ENCODE results near the gene ZNF292. TPM values are rescaled to one million over a fixed set of nuclear protein-coding genes. Genes with fewer than 3 reads are reported as not detected.

Gene ZNF292
- total RNA-seq, 1 donor from 2014 or later, result 35.8 TPM

DNA sequence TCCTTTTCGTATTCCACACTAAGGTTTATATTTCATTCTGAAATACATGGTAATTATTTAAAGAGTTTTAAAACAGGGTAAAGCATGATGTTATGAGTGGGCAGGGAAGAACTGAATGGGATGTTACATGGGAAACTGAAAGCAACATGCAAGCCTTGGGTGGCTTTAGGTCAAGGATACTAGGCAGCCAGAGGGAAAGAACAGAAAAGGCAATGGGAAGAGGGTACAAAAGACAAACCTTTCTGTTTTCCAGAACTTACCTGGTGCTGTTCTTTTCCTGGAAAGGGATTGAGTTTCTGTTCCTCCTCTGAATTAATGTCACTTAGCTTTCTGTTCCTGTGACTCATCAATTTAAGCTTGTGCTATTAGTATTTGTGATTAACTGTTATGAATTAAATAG is 95.9 kb downstream of the ZNF292 start:
- H3K27me3 ChIP-seq (ENCODE audit: control insufficient read depth, insufficient read depth, low read length), result no peaks in the 10 kb centered on the region
- no peaks in the 10 kb centered on the region for H3K36me3 ChIP-seq (ENCODE audit: control insufficient read depth, insufficient read depth, low read length)
- TF ChIP-seq, protein P1, sequence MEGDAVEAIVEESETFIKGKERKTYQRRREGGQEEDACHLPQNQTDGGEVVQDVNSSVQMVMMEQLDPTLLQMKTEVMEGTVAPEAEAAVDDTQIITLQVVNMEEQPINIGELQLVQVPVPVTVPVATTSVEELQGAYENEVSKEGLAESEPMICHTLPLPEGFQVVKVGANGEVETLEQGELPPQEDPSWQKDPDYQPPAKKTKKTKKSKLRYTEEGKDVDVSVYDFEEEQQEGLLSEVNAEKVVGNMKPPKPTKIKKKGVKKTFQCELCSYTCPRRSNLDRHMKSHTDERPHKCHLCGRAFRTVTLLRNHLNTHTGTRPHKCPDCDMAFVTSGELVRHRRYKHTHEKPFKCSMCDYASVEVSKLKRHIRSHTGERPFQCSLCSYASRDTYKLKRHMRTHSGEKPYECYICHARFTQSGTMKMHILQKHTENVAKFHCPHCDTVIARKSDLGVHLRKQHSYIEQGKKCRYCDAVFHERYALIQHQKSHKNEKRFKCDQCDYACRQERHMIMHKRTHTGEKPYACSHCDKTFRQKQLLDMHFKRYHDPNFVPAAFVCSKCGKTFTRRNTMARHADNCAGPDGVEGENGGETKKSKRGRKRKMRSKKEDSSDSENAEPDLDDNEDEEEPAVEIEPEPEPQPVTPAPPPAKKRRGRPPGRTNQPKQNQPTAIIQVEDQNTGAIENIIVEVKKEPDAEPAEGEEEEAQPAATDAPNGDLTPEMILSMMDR (IDR thresholded peaks at IDR 0.05; ENCODE audit: insufficient read depth, low read length, poor library complexity, severe bottlenecking), result no peak
- no peak for DNase-seq (ENCODE audit: low read depth)
- H3K4me3 ChIP-seq (ENCODE audit: low read depth, low read length), result no peak overlapping the region

DNA sequence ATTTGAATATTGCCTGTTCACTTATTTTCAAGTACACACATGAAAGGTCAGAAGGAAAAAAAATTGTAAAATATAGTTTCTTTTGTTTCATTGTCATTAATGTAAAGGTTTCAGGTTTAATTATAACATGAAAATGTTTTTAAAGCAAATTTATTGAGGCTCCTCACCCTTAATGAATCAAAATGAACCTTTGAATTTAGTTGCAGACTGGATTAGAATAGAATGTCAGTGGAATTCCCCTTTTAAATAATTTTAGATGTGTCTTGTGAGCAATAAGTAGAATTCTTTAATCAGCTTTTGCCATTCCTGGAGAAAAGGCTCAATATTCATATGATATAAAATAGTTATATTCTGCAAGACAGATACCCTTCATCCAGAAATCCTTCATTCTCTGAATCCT is 96.4 kb downstream of the ZNF292 start:
- DNase-seq (ENCODE audit: low read depth), result no peak
- Histone ChIP-seq H3K4me3 (ENCODE audit: low read depth, low read length) (no peak overlapping the region), H3K36me3 (ENCODE audit: control insufficient read depth, insufficient read depth, low read length) (no peaks in the 10 kb centered on the region), H3K27me3 (ENCODE audit: control insufficient read depth, insufficient read depth, low read length) (no peaks in the 10 kb centered on the region)
- TF ChIP-seq, protein P1 (IDR thresholded peaks at IDR 0.05; ENCODE audit: insufficient read depth, low read length, poor library complexity, severe bottlenecking), result no peak

DNA sequence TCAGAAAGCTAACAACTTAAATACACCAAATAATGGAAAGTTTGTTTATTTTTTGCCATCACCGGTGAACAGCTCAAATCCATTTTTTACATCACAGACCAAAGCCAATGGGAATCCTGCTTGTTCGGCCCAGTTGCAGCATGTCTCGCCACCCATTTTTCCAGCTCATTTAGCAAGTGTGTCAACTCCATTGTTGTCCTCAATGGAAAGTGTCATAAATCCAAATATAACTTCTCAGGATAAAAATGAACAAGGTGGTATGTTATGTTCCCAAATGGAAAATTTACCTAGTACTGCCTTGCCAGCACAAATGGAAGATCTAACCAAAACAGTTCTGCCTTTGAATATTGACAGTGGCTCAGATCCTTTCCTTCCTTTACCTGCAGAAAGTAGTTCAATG is 101.7 kb downstream of the ZNF292 start:
- no peak for DNase-seq (ENCODE audit: low read depth)
- no peaks in the 10 kb centered on the region for H3K36me3 ChIP-seq (ENCODE audit: control insufficient read depth, insufficient read depth, low read length)
- no peaks in the 10 kb centered on the region for H3K27me3 ChIP-seq (ENCODE audit: control insufficient read depth, insufficient read depth, low read length)
- TF ChIP-seq, protein P1 (IDR thresholded peaks at IDR 0.05; ENCODE audit: insufficient read depth, low read length, poor library complexity, severe bottlenecking), result no peak
- H3K4me3 ChIP-seq (ENCODE audit: low read depth, low read length), result no peak overlapping the region

DNA sequence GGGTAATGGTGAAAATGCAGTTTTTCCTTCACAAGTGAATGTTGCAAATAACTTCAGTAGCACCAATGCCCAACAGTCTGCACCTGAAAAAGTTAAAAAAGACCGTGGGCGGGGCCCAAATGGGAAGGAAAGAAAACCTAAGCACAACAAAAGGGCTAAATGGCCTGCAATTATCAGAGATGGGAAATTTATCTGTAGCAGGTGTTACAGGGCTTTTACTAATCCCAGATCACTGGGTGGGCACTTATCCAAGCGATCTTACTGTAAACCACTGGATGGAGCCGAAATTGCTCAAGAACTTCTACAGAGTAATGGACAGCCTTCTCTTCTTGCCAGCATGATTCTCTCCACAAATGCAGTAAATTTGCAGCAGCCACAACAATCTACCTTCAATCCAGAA is 102.2 kb downstream of the ZNF292 start:
- Histone ChIP-seq H3K27me3 (ENCODE audit: control insufficient read depth, insufficient read depth, low read length) (no peaks in the 10 kb centered on the region), H3K36me3 (ENCODE audit: control insufficient read depth, insufficient read depth, low read length) (no peaks in the 10 kb centered on the region), H3K4me3 (ENCODE audit: low read depth, low read length) (no peak overlapping the region)
- TF ChIP-seq, protein P1 (IDR thresholded peaks at IDR 0.05; ENCODE audit: insufficient read depth, low read length, poor library complexity, severe bottlenecking), result no peak
- DNase-seq (ENCODE audit: low read depth), result no peak

DNA sequence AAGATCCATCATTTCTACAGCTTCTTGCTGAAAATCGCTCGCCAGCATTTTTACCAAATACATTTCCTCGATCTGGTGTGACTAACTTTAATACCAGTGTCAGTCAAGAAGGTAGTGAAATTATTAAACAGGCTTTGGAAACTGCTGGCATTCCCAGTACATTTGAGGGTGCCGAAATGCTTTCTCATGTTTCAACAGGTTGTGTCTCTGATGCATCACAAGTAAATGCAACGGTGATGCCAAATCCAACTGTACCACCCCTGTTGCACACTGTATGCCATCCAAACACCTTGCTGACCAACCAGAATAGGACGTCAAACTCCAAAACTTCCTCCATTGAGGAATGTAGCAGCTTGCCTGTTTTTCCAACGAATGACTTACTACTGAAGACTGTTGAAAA is 102.6 kb downstream of the ZNF292 start:
- Histone ChIP-seq H3K27me3 (ENCODE audit: control insufficient read depth, insufficient read depth, low read length) (no peaks in the 10 kb centered on the region), H3K36me3 (ENCODE audit: control insufficient read depth, insufficient read depth, low read length) (no peaks in the 10 kb centered on the region), H3K4me3 (ENCODE audit: low read depth, low read length) (no peak overlapping the region)
- TF ChIP-seq, protein P1 (IDR thresholded peaks at IDR 0.05; ENCODE audit: insufficient read depth, low read length, poor library complexity, severe bottlenecking), result no peak
- no peak for DNase-seq (ENCODE audit: low read depth)

DNA sequence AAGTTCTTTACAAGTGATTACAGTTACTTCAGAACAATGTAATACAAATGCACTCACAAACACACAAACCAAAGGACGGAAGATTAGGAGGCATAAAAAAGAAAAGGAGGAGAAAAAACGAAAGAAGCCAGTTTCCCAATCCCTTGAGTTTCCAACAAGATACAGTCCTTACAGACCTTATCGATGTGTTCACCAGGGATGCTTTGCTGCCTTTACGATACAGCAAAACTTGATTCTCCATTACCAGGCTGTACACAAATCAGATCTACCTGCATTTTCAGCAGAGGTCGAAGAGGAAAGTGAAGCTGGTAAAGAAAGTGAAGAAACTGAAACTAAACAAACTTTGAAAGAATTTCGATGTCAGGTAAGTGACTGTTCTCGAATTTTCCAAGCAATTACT is 104.4 kb downstream of the ZNF292 start:
- H3K36me3 ChIP-seq (ENCODE audit: control insufficient read depth, insufficient read depth, low read length), result no peaks in the 10 kb centered on the region
- TF ChIP-seq, protein P1 (IDR thresholded peaks at IDR 0.05; ENCODE audit: insufficient read depth, low read length, poor library complexity, severe bottlenecking), result no peak
- H3K4me3 ChIP-seq (ENCODE audit: low read depth, low read length), result no peak overlapping the region
- H3K27me3 ChIP-seq (ENCODE audit: control insufficient read depth, insufficient read depth, low read length), result no peaks in the 10 kb centered on the region
- DNase-seq (ENCODE audit: low read depth), result no peak

All from kidney epithelial cell (primary cell).